NCI-H2107 treated with DMSO at 0.1 percent for 48 hours (cell line): ENCODE results near the gene MECP2.
A peak's percentile ranks its signal among the peaks of the same experiment; 100 is the strongest.

Experiments used
- DNase-seq: peaks from one replicate; lab custom pipeline; 2025; ENCODE audit not compliant: unreplicated experiment; lab: John Stamatoyannopoulos, UW

MECP2 gene

DNA sequence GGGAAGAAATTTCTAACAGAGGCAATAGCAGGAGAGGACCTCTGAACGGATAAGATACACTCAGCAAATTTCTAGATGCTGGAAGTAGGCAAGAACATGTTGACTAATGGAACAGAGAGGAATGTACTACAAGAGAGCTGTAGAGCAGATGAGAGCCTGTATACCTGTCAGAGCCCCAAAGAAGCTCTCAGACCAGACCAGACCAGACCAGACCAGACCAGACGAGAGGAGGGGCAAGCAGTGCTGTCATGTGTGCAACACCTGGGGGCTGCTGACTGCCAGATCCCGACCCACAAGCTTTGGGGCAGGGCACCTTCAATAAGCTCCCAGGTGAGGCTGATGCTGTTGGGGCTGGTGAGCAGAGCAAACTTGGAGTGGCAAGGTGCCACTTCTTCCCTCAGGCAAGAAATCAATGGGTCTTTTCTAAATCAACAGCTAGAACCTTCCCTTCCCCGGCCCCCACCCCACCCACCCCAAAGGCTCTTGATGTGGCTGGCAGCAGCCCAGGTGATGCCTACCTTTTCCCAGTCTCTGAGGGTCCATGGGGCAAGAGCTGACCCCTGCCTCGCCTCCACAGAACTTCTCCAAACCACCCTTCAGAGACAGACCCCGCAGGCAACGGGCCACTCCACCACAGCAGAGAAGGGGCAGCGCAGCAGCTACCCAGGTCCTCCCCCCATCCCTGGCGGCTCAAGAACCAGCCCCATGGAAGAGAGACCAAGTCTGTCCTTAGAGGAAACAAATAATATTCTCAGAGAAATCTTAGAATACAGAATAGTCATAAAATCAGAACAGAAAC lies 32.7 kb downstream of the MECP2 start:
- no peak for DNase-seq

DNA sequence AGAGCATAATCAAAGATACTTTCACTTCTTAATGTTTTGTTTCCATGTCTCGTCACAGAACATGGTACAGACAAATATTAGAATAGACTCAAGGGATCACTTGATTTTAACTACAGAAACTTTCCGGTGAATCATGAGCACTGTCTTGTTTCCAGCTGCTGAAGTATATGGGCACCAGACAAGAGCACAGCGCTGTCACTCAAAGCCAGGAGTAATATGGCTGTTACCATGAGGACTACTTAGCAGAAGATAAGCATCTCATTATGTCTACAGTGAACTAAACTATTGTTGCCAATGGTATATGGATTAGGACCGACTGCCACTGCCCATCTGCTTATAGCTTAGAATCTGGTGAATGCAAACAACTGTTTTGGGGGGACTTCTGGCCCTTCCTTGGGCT lies 34.3 kb downstream of the MECP2 start:
- DNase-seq: no peak

DNA sequence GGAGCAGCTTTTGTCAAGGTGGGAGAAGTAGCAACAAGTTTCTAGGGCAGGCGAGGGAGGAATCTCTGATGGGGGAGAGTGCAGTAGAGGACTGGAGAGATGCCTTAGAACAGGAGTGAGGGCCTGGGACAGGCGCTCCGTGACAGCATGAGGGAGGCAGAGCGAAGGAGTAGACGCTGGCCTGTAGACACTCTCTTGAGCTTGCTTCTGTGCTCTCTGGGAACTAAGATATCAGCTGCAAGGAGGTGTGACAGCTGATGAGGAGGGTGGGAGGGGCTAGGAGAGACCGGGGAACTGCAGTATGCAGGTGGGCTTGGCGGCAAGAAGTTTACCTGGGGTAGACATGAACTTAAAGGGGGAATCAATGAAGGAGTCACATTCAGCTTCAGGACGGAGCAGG lies 35.7 kb downstream of the MECP2 start:
- DNase-seq: no peak

DNA sequence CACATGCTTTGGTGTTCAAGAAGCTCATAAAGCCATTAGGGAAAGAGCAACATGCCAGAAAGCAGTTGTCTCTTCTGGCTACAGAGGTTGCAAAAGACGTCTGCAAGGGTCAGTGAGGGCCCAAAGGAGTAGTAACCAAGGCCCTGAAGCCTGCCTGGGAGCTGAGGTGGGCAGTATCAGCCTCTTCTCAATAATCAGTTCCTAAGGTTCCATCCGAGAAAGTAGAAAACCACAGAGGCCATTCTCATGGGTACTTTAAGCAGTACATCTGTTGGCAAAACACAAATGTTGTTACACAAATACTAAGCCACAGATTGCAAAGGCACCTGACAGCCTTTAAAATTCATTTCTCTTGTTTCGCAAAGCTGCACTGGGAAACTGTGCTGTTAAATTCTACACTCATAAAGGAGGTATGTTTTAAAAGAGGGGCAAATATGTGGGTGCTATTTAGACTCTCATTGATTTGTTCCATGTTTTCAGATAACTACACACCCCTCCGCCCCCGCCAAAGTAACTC lies 37.7 kb downstream of the MECP2 start:
- no peak for DNase-seq

DNA sequence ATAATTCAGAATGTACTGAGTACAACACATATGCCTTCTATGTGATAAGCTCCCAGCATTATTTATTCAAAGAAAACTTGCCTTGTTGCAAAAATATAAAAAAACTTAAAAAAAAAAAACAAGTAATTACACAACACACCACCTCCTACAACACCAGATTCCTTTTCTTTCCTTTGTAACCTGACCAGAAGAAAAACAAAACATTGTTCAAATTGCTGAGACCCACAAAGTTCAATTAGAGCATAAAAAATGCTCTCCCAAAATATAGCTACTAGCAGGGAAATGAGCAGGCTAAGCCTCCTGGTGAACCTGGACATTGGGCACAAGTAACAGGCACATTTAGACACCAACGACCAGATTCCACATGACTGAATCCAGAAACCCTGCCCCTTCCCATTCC lies 38.3 kb downstream of the MECP2 start:
- no peak for DNase-seq

DNA sequence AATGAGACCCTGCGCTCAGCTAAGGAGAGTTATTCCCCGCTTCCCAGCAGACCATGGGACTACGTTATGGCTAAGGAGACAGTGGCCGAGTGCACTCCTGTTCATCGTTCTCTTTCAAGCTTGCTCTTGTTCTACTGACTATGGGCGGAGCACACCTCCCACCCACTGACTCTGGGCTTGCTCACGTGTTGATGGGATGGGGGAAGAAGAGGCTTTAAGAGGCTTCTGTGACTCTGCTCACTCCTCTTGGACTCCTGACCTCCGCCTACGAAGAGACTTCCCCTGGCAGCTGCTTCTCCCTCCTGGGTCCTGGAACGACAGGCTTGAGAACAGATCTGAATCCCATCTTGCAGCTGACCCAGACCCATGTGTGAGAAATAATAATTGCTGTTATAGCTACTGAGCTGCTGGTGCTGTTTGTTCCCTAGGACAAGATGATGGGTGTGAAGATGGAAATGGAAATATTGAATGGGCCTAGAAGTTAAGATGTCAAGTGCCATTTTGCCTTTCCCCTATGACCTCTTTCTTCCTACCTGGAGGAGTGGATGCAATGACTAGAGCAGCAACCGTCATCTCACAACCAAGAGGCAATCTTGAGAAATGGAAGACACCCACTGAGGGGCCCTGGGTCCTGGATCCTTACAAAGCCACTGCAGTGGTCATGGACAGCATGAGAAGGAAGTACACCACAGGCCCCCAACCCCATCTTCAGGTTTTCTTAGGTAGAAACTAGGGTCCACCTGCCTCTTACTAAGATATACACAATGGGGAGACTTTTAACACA lies 39.1 kb downstream of the MECP2 start:
- DNase-seq: no peak

DNA sequence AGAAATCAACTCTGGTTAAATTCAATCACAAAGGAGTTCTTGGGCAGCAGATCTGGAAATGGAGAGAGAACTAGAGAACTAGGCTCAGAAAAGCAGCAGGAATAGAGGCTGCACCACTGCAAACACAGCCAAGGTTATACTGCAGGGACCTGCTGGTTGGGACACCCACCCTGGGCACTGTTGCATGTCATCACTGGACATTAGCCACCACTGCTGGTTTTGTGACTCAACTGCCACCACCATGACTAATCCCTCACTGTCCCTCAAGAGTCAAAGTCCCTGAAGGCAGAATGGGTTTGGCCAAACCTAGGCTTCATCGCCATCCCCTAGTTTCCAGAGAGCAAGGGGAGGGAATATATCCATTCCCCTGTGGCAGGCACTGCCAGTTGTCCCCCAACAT lies 39.7 kb downstream of the MECP2 start:
- DNase-seq: no peak

DNA sequence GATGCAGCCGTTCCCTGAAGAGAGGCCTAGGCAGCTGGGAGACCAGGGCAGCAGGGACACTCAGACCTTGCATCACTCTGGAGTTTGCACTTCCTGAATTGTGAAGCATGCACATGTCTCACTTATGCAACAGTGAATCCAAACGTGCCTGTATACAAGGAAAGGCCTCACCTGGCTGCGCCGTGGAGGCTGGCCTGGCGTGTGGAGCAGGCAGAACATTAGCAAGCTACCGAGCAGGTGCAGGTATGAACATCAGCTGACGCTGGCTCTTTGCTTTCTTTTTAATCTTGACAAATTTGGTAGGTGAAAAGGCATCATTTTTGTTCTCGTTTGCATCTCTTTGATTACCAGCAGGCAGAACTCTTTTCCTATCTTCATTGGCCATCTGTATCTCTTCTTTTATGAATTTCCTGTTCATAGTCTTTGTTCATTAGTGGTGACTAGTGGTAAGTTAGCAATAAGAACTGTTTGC lies 40.7 kb downstream of the MECP2 start:
- peak; percentile 56 for DNase-seq

DNA sequence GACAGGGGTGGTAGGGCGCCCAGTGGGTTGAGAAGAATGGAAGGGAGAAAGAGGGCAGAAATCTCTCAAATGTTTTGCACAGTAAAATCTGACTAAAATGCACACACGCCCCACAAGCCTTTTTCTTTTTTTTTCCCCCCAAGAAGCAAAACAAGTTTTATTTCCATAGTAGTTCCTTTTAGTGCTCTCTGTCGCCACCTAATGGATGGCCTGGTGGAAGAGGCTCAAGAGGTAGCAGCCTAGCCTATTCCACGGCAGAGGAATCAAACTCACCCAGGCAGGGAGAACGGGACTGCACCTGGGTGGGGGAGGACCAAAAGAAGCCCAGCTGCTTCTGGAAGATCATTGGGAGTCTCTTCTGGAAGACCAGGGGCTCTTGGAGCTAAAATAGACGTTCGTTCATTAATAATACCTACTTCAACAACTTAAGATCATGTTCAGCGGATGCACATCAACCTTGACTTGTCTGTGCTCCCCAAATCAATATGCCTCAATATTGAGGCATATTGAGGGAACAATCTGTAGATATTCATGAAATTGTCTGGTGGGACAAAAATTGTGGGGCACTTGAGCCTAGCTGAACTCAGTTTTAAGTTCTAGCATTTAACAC lies 46.2 kb downstream of the MECP2 start:
- DNase-seq: peak; percentile 46

DNA sequence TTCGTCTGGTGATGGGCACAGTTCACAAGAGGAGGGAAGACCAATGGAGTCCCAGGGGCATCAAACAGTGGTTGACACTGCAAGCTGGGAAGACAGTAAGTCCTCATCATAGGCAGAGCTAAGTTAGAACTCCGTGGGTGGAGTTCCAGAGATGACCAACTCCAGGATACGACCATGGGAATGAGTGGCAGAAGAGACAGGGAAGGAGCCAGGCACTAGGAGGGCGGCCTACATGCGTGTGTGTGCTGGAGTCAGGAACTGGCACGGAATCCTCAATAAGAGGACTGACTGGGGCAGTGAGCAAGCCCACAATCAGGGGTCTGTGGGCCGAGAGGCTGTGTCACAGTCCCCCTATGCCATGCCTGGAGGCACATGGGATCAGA lies 47.4 kb downstream of the MECP2 start:
- no peak for DNase-seq

DNA sequence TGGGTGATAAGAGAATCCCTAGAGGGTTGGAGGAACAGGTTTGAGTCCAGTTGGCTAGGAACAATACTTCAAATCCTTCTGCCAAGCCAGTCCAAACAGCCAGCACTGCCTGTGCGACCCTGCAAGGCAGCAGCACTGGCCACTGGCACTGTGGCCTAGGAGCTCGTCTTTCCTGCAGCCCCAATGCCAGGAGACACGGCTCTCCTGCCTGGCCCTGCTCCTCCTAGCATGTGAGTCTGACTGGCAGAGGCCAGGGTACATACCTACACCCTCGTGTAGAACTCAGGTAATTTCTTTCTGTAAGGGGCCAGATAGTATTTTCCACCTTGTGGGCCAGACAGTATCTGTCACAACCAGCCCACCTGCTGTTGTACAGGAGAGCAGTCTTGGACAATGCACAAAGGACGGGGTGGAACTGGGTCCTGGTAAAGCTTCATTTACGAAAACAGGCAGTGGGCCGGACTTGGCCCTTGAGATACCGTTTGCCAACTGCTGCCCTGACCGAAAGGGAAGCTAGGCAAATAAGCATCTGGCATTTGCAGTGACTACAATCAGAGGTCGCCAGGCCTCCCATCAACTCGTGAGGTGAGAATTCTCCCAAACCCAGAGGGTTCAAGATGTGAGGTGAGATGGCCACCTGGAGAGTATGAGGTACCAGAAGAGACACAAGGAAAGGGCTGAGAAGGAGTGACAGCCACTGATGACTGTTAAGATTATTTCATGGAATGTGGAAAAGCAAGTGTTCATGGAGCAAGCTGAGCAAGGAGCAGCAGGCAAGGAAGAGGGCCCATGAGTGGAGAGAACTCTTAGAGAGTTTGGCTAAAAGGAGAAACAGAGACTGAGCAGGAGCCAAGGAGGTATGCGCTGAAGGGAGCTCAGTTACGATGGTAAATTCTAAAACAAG lies 48.1 kb downstream of the MECP2 start:
- DNase-seq: no peak

DNA sequence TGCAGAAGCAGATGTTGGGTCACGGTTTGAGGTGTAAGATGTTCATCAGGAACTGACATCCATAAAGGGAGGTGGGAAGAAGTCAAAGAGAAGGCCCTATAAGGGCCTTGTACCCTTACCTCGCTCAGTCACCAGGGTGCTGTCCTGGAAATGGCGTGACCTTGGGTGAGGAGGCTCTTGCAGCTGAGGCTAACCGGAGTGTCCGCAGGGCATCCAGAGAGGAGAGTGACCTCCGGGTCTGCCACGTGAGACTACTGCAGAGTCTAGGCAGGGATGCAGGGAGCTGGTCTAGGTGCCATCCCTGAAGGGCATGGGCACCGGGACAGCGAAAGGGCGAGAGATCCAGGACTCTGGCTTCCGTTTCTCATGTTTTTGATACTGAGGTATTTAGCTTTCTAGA lies 49.1 kb downstream of the MECP2 start:
- DNase-seq: no peak

DNA sequence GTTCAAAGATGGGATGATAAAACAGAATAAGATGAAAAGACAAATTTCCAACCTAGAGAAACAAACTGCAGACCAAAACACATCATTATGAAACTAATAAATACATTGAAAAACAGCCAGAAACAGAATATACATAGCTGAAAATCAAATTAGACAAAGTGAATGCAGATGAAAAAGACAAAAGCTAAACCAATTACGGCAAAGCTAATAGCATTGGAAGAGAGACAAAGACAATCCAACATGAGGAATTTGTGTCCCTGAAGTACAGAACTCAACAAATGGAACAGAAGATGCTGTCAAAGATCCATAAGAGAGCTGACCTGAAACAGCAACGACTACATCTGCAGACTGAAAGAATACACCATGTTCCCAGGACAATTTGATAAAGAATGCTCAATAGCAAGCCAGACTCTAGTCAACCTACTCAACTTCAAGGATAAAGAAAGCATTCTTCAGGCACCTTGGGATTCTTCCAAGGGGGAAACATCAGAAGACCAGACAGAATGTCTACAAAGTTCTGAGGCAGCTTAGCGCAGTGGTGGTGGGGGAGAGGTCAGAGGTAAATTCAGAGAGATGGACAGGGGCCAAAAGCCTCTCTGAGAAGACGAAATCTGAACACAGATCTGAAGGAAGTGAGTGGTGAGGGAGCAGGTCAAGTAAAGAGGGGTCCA lies 50.4 kb downstream of the MECP2 start:
- DNase-seq: no peak

DNA sequence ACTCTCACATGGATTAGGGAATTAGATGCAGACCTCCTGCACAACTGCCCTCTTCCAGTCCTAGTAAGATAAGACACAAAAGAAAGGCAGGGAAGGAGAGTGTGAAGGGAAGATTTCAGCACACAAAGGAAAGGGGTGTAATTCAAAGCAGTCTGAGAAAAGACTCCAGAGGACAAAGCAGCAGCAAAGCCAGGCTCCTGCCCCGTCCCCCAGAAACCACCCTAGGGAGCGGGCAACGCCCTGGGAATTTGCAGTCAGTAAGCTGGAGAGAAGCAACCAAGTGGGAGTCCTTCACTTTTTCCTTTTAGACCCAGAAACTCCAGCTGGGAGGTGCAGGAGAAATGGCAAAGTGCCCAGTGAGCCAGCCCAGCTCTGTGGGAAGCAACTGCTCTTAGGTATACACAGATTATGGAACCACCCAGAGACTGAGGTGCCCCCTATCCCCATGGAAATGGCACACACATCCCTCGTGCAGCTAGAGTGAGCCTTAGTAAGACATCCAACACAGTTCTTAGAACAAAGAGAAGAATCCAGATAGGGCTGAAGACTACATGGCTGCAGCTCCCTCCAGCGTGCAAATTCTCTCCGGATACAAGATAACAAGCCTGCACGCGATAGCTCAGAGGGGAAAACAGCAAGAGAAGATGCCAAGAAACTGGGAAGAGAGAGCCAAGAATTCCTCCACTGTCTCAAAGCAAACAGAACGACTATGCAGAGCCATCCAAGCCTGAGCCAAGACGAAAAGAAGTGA lies 51.3 kb downstream of the MECP2 start:
- peak; percentile 18 for DNase-seq

DNA sequence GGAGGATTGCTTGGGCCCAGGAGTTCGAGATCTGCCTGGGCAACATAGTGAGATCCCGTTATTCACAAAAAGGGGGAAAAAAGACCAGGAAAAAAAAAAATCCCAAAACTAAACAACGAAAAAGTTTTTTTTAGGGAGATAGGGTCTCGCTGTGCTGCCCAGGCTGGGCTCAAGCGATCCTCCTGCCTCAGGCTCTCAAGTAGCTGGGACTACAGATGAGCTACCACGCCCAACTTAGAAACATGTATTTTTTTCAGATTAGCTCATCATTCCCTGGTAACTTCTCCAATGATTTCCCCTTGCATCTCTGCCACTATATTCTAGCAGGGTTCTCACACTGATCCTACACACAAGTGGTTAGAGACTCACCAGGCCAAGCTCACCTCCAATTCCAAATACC lies 53.4 kb downstream of the MECP2 start:
- DNase-seq: no peak

DNA sequence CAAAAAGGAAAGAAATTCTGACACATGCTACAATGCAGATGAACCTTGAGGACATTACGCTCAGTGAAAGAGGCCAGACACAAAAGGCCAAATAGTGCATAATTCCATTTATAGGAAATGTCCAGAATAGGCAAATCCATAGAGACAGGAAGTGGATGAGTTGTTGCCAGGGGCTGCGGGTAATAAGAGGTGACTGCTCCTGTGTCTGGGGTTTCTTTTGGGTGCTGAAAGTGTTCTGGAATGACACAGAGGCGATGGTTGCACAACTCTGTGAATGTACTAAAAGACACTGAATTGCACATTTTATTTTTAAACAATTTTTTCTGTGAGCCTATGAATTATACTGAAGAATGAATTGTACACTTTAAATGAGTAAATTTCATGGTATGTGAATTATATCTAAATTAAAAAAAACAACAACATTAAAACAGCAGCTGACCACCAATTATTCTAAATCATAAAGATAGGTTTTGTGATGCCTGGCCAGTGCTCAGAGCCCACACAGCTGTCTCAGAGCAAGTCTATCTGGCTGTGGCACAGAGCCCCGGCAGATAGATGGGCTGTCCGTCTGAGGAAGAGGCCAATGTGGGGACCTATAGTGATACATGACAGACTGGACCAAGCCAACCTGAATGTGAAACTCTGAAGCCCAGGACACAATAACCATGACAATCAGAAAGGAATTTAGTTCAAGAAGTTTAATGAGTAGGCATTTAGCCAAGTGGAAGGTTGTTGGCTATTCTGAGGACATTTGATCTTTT lies 54.3 kb downstream of the MECP2 start:
- no peak for DNase-seq

DNA sequence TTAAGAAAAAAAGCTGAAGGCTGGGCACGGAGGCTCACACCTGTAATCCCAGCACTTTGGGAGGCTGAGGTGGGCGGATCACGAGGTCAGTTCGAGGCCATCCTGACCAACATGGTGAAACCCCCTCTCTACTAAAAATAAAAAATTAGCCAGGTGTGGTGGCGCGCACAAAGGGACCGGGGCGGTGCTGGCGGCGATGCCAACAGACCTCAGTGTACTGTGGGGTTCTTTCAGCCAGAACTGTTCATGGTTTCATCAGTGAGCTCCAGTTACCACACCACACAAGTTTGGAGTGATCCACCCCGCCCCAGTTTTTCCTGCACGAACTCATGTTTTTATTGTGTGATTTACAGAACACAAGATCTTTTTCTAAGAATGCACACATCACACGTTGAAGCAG lies 56.7 kb downstream of the MECP2 start:
- no peak for DNase-seq

DNA sequence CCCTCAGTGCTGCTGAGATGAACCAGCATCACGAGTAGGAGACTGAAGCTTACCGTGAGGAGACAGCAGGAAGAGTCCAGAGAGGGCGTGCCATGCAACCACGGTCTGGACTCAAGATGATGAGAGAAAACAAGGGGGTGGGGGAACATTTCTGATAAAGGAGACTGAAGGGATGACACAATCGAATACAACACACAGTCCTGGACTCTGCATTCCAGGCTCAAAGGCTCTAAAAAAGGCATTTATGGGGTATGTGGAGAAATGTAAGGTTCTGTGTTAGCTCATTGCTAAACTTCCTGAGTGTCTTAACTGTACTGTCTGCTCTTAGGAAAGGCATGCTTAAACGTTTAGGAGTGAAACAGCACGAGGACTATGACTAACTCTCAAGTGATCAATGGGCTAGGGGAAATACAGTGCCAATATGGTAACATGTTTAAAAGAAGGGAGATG lies 57.2 kb downstream of the MECP2 start:
- no peak for DNase-seq

DNA sequence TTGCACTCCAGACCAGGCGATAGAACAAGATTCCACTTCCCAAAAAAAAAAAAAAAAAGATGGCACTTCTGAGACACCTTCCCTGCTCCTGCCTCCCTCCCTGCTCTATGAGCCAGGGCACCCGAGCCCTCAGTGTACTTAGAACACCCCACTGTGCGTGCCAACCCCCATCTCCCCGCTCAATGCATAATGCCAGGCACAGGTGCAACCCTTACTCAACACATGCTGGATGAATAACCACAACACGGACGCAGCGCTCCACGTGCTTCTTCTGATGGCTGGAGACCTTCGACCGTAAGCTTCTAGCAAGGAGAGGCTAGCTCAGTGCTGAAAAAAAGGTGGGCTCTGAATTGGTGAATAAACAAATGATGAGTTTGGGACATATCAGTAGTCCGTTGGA lies 57.9 kb downstream of the MECP2 start:
- no peak for DNase-seq
